ENCODE measurements around the gene STX16. TPM values are rescaled to one million over a fixed set of nuclear protein-coding genes. Genes with fewer than 3 reads are reported as not detected.

Gene STX16
- total and polyA plus RNA-seq, 8 donors, result 50.4 to 105 (median 95.0) TPM

- intact Hi-C loops (cut with DNase I), result no loop called here
- Histone ChIP-seq H3K27ac (no peak overlapping the region), H3K36me3 (peaks cover 0 to 5% of the 10 kb centered on the region in 2 donors), H3K4me3 (no peak overlapping the region), H3K9me3 (no peaks in the 10 kb centered on the region), H3K4me1 (peaks cover 16 to 31% of the 10 kb centered on the region in 2 donors), H3K27me3 (no peaks in the 10 kb centered on the region)
- DNase-seq (peak in 2 of 4 donors; percentile 54), ATAC-seq (peak; percentile 46)
- TF ChIP-seq CTCF (IDR thresholded peaks at IDR 0.05), result no peak
Observed at GRCh38 chr20:58688840-58689239, 37.8 kb downstream of the STX16 start.

GRCh38 chr20:58690396-58691135, 39.5 kb downstream of the STX16 start:
- ATAC-seq (peak; percentile 9), DNase-seq (peak in 1 of 4 donors; percentile 20)
- Histone ChIP-seq H3K36me3 (peaks cover 0 to 5% of the 10 kb centered on the region in 2 donors), H3K9me3 (no peaks in the 10 kb centered on the region), H3K4me3 (no peak overlapping the region), H3K4me1 (peaks cover 23 to 40% of the 10 kb centered on the region in 2 donors), H3K27ac (peak overlapping the region; percentile 90 to 98), H3K27me3 (no peaks in the 10 kb centered on the region)
- TF ChIP-seq CTCF (IDR thresholded peaks at IDR 0.05), result no peak
- intact Hi-C loops (cut with DNase I), result no loop called here

GRCh38 chr20:58691773-58692578, 40.9 kb downstream of the STX16 start:
- Histone ChIP-seq H3K27me3 (no peaks in the 10 kb centered on the region), H3K4me3 (peak overlapping the region in 1 of 2 donors; percentile 9), H3K9me3 (no peaks in the 10 kb centered on the region), H3K4me1 (peaks cover 23 to 40% of the 10 kb centered on the region in 2 donors), H3K27ac (peak overlapping the region; percentile 90 to 98), H3K36me3 (peaks cover 0 to 19% of the 10 kb centered on the region in 2 donors)
- peak in 2 of 4 donors; percentile 17 to 87 for DNase-seq
- peak; percentile 47 for ATAC-seq
- intact Hi-C loops (cut with DNase I), result no loop called here
- no peak for TF ChIP-seq CTCF (IDR thresholded peaks at IDR 0.05)

- H3K9me3 ChIP-seq, result no peaks in the 10 kb centered on the region
- no peaks in the 10 kb centered on the region for H3K27me3 ChIP-seq
- H3K27ac ChIP-seq, result peak within 1 kb of the TSS; percentile 90 to 98
- peak within 1 kb of the TSS; percentile 40 to 55 for H3K4me3 ChIP-seq
- peaks cover 23 to 40% of the 10 kb centered on the region in 2 donors for H3K4me1 ChIP-seq
- intact Hi-C loops (cut with DNase I), result no loop called here
- no peak for TF ChIP-seq CTCF (IDR thresholded peaks at IDR 0.05)
- ATAC-seq (peak; percentile 86), DNase-seq (peak; percentile 43 to 95 (median 68))
- H3K36me3 ChIP-seq, result peaks cover 0 to 26% of the 10 kb centered on the region in 2 donors
Observed at GRCh38 chr20:58692579-58693225, 41.6 kb downstream of the STX16 start, which contains the start of gene NPEPL1. TSS of gene NPEPL1 (plus strand) at chr20:58692800. CDS start at chr20:58692901, 101 bp downstream.
